ENCODE measurements around the gene PLCXD1.
"Not testable (repeated sequence)": the region's sequence is repeated elsewhere in the genome, so short reads cannot be mapped to it uniquely, and the experiment has no call there.

The PLCXD1 gene

DNA sequence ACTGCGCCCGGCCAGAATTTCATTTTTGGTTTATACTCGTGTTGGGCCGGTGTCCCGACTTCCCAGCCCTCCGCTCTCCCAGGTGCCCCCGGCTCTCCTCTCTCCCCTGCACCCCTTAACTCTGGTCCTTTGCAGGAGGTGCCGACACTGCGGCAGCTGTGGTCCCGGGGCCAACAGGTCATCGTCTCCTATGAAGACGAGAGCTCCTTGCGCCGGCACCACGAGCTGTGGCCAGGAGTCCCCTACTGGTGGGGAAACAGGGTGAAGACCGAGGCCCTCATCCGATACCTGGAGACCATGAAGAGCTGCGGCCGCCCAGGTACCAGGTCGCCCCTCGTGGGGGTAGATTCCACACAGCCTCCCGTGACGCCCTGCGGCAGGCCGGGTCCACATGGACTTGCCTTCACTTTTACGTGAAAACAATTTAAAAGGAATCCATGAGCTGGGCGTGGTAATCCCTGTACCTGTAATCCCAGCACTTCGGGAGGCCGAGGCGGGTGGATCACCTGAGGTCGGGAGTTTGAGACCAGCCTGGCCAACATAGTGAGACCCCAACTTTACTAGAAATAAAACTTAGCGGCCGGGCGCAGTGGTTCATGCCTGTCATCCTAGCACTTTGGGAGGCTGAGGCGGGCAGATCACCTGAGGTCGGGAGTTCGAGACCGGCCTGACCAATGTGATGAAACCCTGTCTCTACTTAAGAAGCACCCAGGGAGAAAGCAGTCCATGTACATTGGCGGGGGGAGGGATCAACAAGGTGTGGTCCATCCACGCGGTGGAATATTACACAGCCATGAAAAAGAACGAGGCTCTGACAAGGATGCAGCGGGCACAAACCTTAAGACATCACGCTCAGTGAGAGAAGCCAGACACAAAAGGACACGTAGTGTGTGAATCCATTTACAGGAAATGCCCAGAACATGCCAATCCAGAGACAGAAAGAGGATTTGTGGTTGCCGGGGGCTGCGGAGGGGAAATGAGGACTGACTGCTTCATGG lies 12.0 kb downstream of the PLCXD1 start:
- no peak for DNase-seq

DNA sequence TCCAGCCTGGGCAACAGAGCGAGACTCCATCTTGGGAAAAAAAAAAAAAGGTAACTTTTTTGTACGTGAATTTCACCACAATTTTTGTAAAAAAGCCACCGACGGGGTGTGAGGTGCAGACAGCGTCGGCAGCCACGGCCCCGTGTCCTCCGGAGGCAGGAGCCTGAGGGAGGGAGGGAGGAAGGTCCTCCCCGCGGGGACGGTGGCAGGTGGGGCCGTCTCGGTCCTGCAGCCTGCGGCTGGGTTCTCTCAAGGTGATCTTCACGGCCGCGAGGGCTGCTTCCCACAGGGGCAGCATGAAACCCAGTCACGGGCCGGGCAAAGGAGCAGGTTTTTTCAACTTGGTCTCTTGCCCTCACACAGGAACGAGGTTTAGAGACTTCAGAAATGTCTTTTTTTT lies 14.0 kb downstream of the PLCXD1 start:
- no peak for DNase-seq

DNA sequence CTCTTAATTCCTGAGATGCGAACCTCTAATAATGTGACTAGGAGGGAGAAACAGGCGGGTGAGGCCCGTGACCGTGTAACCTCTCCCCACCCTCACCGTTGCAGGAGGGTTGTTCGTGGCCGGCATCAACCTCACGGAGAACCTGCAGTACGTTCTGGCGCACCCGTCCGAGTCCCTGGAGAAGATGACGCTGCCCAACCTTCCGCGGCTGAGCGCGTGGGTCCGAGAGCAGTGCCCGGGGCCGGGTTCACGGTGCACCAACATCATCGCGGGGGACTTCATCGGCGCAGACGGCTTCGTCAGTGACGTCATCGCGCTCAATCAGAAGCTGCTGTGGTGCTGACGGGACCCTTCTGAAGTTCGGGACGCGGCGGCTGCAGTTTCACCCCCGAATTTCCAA lies 17.8 kb downstream of the PLCXD1 start:
- DNase-seq, result no peak

DNA sequence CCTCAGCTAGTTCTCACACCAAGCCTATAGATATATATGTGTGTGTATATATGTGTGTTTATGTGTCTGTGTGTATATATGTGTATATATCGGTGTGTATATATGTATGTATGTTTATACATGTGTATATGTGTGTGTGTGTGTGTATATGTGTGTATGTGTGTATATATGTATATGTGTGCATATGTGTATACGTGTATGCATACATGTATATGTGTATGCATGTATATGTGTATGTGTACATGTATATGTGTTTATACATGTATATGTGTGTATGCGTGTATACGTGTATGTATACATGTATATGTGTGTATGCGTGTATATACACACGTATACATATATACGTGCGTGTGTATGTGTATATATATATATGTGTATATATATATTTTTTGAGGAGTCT lies 19.2 kb downstream of the PLCXD1 start:
- DNase-seq, result no peak

DNA sequence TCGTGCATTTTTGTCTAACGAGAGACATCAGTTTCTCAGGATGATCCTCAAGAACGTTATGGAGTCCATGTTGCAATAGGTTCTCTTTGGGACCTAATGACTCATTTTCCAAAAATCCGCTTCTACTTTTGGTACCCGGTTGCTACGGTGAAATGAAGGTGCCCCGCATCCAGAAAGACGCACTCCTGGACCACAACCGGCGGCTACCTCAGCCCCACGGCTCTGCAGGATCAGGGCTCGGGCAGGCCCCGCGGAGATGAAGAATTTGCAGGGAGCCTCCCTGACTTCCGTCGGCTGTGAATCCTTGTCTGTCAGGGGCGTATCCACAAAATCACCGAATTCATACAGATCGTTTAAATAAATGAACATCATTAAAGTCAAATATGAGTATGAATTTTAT lies 21.8 kb downstream of the PLCXD1 start:
- DNase-seq, result no peak

DNA sequence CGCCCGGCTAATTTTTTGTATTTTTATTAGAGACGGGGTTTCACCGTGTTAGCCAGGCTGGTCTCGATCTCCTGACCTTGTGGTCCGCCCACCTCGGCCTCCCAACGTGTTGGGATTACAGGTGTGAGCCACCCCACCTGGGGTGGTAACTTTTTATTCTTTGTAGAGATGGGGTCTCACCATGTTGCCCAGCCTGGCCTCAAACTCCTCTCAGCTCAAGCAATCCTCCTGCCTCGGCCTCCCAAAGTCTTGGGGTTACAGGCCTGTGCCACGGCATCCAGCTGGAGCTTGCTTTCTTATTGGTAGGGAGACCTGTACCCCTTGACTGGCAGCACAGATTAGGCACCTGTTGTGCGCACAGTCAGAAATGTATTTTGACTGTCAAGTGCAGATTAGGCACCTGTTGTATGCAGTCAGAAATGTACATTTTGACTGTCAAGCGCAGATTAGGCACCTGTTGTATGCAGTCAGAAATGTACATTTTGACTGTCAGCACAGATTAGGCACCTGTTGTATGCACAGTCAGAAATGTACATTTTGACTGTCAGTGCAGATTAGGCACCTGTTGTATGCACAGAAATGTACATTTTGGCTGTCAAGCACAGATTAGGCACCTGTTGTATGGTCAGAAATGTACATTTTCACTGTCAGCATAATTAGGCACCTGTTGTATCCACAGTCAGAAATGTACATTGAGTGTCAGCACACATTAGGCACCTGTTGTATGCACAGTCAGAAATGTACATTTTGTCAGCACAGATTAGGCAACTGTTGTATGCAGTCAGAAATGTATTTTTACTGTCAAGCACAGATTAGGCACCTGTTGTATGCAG lies 24.8 kb downstream of the PLCXD1 start:
- not testable (repeated sequence) for DNase-seq

DNA sequence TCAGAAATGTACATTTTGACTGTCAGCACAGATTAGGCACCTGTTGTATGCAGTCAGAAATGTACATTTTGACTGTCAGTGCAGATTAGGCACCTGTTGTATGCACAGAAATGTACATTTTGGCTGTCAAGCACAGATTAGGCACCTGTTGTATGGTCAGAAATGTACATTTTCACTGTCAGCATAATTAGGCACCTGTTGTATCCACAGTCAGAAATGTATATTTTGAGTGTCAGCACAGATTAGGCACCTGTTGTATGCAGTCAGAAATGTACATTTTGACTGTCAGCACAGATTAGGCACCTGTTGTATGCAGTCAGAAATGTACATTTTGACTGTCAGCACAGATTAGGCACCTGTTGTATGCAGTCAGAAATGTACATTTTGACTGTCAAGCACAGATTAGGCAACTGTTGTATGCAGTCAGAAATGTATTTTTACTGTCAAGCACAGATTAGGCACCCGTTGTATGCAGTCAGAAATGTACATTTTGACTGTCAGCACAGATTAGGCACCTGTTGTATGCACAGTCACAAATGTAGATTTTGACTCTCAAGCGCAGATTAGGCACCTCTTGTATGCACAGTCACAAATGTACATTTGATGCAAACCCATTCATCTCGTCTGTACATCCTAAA lies 25.6 kb downstream of the PLCXD1 start:
- not testable (repeated sequence) for DNase-seq

DNA sequence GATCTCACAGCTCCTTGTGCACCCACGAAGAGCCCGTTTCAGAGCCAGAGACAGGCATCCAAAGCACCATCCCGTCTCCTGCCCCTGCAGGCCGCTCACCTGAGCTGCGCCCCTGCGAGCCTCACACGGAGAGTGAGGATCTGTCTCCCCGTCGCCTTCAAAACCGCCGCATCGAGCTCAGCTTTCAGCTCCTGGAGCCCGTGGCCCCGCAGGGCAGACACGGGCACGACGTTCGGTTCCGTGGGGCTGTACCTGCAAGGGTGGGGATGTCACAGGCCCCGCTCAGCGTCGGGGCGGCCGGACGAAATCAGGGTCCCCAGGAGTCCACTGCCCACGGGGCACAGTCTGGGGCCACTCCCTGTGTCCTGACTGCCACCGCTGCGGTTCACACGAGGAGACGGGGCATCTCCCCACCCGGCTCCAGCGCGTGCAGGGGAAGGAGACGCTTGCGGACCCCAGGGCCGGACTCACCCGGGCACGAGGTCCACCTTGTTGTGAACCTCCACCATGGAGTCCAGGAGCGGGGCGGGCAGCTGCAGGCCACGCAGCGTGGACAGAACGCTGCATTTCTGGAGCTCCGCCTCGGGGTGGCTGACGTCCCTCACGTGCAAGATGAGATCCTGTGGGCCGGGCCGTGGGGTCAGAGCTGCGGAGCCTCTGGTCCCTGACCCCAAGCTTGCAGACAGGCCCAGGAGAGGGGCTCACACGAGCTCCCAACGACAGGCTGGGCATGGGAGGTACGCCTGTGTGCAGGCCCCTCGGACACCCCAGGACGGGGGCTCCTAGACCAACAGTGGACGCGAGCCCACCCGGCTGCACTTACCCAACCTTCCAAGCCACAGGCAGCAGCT lies 26.3 kb downstream of the PLCXD1 start:
- DNase-seq, result no peak

DNA sequence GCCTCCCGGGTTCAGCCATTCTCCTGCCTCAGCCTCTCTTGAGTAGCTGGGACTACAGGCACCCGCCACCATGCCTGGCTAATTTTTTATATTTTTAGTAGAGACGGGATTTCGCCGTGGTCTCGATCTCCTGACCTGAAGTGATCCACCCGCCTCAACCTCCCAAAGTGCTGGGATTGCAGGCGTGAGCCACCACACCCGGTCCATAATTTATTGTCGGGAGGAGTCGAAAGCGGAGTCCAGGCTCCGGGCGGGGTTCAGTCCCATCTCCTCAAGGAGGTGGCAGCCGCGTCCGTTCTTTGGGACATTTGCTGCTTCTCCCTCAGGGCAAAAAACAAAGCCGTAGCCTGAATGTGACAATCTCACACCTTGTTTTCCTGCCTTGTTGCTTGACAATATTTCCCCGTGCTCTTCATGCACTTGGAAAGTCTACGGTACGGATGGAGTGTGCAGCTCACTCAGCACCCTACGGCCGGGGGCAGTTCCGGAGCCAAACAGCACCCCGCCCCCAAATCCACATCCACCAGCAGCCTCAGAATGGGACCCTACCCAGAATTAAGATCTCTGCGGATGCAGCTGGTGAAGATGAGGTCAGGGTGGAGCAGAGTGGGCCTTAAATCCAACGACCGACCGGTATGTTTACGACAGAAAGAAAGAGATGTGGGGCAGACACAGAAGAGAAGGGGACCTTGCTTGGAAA lies 27.8 kb downstream of the PLCXD1 start:
- DNase-seq, result no peak

DNA sequence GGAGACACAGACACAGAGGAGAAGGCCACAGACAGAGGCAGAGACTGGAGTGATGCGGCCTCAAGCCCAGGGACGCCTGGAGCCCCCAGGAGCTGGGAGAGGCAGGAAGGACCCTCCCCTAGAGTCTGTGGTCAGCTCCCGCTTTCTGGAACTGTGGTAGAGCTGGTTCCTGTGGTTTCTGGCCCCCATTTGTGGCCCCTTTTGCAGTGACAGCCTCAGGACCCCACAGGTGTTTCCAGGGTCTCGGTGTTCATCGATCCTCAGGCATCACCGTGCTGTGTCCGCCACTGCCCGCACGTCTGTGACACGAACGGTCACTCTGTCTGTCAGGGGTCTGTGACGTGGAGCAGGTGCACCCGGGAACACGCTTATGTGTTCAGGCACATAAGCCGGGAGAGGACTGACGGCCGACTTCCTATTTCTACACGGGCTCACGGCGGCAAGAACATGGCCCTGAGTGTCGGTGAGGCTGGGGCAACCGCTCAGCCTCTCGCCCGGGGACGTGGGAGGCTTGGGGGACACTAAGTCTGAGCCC lies 29.5 kb downstream of the PLCXD1 start:
- DNase-seq, result no peak

DNA sequence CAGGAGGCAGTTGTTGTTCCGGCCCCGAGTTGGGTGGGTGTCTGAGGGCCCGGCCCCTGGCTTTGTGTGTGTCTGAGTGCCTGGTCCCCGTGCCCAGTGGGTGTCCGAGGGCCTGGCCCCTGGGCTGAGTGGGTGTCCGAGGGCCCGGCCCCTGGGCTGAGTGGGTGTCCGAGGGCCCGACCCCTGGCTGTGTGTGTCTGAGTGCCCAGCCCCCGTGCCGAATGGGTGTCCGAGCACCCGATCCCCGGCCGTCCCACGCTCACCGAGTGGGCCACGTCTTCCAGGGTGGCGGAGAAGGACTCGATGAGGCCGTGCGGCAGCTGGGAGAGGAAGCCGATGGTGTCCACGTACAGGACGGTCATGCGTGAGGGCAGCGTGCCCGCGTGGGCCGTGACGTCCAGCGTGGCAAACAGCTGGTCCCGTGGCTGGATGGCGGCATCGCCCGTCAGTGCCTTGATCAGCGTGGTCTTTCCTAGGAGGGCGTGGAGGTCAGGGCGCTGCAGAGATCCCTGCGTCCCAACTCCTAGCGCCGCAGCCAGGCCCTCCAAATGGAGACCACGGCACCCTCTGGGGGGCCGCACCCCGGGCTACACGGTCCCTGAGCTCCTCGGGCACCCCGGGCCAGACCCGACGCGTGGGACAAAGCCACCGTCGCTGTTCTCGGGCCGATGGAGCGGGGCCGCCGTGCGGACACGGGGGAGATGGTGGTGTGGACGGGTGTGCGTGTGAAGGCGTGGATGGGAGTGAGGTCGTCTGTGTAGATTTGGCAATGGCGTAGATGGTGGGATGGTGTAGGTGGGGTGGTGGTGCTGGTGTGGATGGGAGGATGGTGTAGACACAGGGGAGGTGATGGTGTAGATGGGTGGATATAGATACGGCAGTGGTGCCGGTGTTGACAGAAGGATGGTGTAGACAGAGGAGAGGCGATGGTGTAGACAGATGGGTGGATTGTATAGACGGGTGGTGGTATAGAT lies 30.3 kb downstream of the PLCXD1 start:
- no peak for DNase-seq

DNA sequence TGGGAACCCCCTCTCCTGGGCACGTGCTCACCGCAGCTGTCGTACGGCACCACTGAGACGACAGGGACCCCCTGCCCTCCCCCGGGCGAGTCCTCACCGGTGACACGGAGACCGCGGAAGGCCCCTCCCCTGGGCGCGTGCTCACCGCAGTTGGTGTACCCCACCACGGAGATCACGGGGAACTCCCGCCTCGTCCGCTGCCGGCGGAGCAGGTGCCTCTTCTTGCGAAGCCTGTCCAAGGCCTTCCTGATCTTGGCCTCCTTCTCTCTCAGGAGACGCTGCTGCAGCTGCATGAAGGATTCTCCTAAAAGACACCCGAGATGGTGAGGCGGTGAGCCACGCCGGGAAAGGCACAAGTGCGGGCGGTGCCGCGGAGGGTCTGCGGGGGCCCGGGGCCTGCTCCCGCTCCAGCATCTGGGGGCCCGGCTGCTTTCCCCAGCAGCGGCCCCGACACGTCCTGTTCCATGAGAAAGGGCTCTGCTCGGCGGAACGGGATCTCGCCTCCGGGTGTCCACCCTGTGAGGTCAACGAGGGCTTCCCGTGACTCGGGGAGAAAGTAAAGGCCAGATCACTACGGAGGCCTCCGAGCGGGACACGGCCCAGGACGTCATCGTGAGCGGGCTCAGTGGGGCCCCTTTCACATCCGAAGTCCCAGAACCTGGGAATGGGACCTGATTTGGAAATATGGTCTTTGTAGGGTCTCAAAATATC lies 31.6 kb downstream of the PLCXD1 start:
- DNase-seq, result no peak

DNA sequence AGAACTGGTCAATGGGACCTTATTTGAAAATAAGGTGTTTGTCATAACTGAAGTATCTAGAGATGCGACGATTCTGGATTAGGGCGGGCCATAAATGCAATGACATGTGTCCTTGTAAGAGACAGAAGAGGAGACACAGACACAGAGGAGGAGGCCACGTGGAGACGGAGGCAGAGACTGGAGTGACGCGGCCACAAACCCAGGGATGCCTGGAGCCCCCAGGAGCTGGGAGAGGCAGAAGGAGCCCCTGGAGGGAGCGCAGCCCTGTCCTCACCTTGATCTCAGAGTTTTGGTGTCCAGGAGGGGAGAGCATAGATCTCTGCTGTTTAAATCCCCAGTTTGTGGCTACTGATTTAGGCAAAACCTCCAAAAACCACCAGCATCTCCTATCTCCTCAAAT lies 32.4 kb downstream of the PLCXD1 start:
- DNase-seq, result no peak

DNA sequence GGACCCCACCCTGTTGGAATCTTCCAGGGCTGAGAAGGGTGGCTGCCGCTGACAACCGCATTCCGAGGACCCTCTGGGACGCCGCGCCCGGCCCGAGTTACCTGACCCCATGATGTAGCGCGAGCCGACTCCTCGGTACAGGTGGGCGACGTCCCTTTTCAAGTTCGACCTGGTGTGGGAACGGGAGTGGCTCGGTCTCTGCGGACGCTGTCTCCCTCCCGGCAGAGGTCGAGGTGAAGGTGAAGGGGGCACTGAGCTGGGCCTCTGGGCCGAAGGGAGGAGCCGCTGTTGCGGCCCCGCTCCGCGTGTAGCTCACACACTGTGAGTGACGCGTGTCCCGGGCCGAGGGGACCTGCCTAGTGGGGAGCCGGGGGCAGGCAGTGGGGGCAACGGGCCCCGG lies 32.9 kb downstream of the PLCXD1 start:
- no peak for DNase-seq

DNA sequence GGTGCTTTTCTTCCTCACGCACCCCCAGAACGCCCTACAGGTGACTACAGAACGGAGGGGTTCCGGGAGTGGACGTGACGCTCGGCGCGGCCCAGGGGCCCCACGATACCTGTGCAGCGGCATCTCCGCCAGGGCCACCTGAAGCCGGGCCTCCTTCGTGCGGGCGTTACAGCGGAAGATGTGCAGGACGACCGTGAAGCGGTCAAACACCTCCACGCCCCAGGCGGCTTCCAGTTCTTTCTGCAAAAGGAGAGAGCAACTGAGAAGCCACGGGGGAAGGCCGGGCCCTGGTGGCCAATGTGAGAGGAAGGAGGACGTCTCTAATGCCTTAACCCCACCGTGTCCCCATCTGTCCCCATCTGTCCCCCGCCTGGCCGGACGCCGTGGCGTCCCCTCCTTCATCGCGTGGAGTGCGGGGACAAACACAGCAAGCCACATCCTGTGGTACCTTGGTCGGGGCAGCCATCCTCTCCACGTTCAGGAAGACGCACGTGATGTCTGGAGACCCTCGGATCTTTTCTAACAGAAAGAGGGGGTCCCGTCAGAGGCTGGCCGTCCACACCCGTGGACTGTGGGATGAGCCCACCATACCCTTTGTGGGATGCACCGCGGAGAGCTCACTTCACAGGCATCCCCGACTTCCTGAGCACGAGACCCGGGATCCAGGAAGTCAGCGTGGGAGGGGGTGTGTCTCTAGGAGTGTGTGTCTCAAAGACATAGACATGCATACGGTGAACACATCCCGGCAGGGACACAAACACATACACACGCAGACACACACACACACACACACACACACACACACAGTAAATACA lies 33.8 kb downstream of the PLCXD1 start:
- no peak for DNase-seq

DNA sequence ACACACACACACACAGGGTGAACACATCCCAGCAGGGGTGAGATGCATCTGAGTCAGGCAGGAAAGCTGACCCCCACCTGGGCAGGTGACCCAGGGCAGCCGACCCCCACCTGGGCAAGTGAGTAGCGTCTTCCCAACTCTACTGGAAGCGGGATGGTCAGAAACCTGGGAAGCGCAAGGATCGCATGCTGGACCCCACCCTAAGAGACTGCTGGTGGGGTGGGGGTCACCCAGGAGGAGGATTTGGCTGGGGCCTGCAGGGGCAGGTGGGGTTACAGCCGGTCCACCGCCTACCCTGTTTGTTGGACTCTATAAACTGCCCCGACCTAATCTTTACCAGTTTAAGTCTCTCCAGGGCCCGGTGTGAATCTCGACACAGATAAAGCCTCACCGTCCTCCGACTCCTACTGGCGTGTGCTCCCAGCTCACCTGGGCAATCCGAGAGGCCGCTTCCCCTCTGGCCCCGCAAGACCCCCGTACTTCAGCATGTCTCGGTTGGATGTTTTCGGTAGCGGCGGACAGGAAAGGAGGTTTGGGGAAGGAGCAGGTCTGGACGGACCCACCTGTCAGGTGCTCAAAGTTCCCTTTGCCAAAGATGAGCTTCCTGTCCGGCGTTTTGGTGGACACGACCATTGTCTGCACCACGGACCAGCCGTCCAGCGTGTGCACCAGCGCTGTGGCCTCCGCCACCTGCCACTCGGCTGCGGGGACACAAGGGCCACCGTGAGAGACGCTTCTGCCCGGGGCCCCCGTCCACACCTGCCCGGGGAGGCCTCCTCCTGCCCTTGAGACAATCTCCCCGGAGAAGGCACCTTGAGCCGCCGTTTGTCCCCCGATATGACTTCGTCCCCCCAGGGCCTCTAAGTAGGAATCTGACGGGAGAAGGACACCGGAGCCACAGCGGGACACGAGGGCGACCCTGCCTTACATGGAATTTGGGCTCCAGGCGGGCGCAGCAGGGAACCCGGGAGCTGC lies 35.5 kb downstream of the PLCXD1 start:
- DNase-seq, result no peak

DNA sequence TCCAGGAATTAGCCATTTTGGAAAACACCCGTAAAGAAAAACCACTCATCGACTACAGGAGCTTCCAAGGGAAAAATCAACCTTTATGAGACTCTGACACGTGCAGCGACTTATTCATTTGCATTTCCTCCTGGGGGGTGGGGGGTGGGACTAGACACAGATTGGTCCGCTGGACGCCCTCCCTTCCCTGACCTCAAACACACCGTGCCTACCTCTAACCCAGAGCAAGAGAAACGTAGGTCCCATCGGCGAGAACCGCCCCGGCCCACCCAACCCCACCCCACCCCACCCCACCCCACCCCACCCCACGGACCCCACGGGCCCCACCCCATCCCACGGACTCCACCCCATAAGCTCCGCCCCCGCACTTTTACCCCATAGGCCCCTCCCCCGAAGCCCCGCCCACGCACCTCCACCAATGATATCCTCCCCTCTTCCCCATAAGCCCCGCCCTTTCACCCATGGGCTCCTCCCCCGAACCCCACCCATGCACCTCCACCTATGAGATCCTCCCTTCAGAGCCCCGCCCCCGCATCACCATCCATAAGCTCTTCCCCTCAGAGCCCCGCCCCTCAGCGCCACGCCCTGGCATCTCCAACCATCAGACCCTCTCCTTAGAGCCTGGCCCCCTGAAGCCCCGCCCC lies 36.4 kb downstream of the PLCXD1 start:
- DNase-seq, result no peak
